Measurements from ENCODE around the gene SH3GLB2. TPM values are rescaled to one million over a fixed set of nuclear protein-coding genes. Genes with fewer than 3 reads are reported as not detected.
A peak's percentile ranks its signal among the peaks of the same experiment; 100 is the strongest.
"Not testable (repeated sequence)": the region's sequence is repeated elsewhere in the genome, so short reads cannot be mapped to it uniquely, and the experiment has no call there.

SH3GLB2 gene
- total RNA-seq, 2 experiments from 2014 or later: 107 to 109 TPM

DNA sequence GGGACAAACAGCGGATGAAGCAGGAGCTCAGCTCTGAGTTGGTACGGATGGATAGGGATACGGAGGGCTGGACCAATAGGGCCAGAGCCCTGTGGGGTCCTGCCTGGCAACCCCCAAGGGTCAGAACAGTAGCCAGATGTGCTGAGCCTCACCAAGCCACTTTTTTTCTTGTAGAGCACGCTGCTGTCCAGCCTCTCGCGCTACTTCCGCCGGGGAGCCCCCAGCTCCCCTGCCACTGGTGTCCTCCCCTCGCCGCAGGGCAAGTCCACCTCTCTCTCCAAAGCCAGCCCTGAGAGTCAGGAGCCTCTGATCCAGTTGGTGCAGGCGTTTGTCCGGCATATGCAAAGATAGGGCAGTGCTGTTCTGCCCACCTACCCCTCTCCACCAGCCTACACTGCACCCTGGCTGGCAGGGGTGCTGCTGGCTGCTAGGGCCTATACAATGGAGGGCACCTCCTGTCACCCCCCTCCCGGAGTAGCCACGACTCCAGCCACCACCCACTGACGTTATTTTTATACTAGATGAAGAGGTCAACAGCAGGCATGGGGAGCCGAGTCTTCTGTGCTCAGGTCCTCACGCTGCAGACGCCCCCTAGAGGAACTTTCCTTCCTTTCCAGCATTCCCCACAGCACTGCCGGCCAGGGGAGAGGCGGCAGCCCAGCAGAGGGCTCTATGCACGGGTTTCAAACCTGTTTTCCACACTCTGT is 21.6 kb downstream of the SH3GLB2 start:
- POLR2A ChIA-PET: interaction anchor here (0.6 to 2.5 kb wide), 2 partner anchors 21 to 34 kb away, joined by 3 to 7 read pairs; partner anchors contain the start of gene SH3GLB2
- no peaks in the 10 kb centered on the region for H3K4me1 Mint-ChIP-seq (ENCODE audit: low read depth)
- H3K27me3 Mint-ChIP-seq (ENCODE audit: low read depth): no peaks in the 10 kb centered on the region
- CTCF ChIA-PET: interaction anchor here (0.8 to 2.4 kb wide), 4 partner anchors 9 to 610 kb away, joined by 4 to 7 read pairs (median 5); no protein-coding TSS in a partner anchor
- ATAC-seq (peak; percentile 77), DNase-seq (peak; percentile 64)
- H3K27ac Mint-ChIP-seq: peak overlapping the region; percentile 34
- H3K4me3 Mint-ChIP-seq: no peak overlapping the region
- H3K9me3 Mint-ChIP-seq (ENCODE audit: insufficient read depth): no peaks in the 10 kb centered on the region
- peaks cover 42% of the 10 kb centered on the region for H3K36me3 Mint-ChIP-seq (ENCODE audit: low read depth)

DNA sequence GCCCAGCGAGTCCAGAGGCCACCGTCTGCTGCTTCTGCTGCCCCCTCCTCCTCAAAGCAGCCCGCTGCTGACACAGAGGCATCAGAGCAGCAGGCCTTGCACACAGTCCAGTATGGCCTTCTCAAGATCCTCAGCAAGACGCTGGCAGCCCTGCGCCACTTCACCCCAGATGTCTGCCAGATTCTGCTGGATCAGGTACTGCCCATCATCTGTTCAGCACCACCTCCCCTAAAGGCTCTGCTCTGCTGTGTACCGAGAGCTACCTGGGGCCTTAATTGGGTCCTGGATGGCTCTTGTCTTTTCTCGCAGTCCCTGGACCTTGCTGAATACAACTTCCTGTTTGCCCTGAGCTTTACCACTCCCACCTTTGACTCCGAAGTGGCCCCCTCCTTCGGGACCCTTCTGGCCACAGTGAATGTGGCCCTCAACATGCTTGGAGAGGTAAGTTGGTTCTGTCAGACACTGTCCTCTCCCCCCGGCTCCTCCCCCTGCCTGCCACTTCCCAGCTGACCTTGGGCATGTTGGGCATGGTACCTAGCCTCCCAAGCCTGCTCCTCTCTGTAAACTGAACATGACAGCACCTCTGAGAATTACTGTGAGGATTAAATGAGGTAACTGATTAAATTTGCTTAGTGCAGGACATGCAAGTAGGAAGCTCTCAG is 22.7 kb downstream of the SH3GLB2 start:
- DNase-seq (no peak), ATAC-seq (no peak)
- ChIA-PET CTCF (interaction anchor here (0.7 to 2.4 kb wide), 6 partner anchors 10 to 609 kb away, joined by 3 to 7 read pairs (median 4); partner anchors contain the start of gene SH3GLB2), POLR2A (interaction anchor here (0.6 to 1.0 kb wide), 3 partner anchors 12 to 59 kb away, joined by 3 to 5 read pairs (median 3); no protein-coding TSS in a partner anchor)
- Mint-ChIP-seq H3K27me3 (ENCODE audit: low read depth) (no peaks in the 10 kb centered on the region), H3K9me3 (ENCODE audit: insufficient read depth) (no peaks in the 10 kb centered on the region), H3K27ac (peak overlapping the region; percentile 40), H3K4me1 (ENCODE audit: low read depth) (no peaks in the 10 kb centered on the region), H3K4me3 (no peak overlapping the region), H3K36me3 (ENCODE audit: low read depth) (peaks cover 46% of the 10 kb centered on the region)

DNA sequence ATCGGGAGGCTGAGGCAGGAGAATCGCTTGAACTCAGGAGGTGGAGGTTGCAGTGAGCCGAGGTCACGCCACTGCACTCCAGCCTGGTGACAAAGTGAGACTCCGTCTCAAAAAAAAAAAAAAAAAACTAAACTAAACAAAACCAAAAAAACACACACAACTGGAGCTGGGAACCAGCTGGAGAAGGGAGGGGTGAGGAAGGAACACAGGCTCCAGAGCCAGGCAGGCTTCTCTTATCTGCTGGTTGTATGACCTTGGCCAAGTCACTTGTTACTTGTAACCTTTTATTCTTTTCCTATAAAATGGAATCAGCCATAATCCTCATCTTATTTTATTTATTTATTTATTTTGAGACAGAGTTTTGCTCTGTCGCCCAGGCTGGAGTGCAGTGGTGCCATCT is 24.0 kb downstream of the SH3GLB2 start:
- H3K36me3 Mint-ChIP-seq (ENCODE audit: low read depth): peaks cover 58% of the 10 kb centered on the region
- POLR2A ChIA-PET: interaction anchor here (1.0 kb wide), 1 partner anchor 11 kb away, joined by 5 read pairs; no protein-coding TSS in a partner anchor
- DNase-seq; ATAC-seq; H3K9me3 Mint-ChIP-seq (ENCODE audit: insufficient read depth); H3K4me3 Mint-ChIP-seq; H3K27me3 Mint-ChIP-seq (ENCODE audit: low read depth); H3K27ac Mint-ChIP-seq; H3K4me1 Mint-ChIP-seq (ENCODE audit: low read depth): not testable (repeated sequence)
- CTCF ChIA-PET: interaction anchor here (0.7 kb wide), 1 partner anchor 774 kb away, joined by 3 read pairs; no protein-coding TSS in a partner anchor

DNA sequence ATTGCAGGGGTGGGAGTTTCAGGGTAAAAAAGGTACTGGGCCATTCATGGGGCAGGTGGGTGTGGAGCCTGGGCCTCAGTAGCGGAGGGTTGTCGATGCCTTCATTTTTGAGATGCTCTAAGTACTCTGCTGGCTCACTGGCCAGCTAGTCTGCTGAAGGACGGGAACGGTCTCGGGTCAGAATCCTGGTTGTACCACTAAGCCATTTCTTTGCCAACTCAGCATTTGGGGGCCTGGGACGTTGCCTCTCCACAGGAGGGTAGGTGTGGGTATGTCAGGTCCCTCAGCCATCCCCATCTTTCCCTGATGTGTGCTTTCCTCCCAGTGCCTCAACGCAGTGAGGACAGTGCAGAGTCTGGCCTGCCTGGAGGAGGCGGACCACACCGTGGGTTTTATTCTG is 25.1 kb downstream of the SH3GLB2 start:
- peak overlapping the region; percentile 46 for H3K27ac Mint-ChIP-seq
- H3K4me3 Mint-ChIP-seq: no peak overlapping the region
- no peaks in the 10 kb centered on the region for H3K27me3 Mint-ChIP-seq (ENCODE audit: low read depth)
- ChIA-PET POLR2A (no interaction called here), CTCF (no interaction called here)
- DNase-seq (no peak), ATAC-seq (no peak)
- peaks cover 64% of the 10 kb centered on the region for H3K36me3 Mint-ChIP-seq (ENCODE audit: low read depth)
- H3K9me3 Mint-ChIP-seq (ENCODE audit: insufficient read depth): no peaks in the 10 kb centered on the region
- no peaks in the 10 kb centered on the region for H3K4me1 Mint-ChIP-seq (ENCODE audit: low read depth)

DNA sequence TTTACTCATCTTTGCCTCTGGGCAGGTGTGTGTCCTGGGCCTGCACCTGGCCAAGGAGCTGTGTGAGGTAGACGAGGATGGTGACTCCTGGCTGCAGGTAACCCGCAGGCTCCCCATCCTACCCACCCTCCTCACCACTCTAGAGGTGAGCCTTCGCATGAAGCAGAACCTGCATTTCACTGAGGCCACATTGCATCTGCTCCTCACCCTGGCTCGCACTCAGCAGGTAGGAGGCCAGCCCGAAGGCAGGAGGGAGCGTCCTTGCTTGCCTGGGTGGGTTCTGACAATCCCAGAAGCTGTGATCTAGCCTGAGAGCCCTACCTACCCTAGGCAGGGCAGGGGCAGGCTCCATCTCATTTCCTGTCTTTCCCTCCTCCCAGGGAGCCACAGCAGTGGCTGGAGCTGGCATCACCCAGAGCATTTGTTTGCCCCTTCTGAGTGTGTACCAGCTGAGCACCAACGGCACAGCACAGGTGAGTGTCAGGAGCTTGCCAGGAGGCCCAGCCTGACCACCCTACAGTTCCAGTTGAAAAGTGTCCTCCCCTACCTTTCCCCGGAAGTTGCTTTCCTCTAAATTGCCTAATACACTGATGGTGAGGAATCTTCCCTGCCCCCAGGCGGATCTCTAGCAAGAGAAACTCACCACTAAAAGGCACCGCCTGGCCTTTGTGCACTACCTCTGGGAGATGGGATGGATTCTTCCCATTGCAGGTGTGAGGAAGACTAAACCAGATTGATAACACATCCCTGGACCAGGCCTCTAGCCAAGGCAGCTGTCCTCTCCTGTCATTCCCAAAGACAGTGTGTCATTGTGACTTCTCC is 26.4 kb downstream of the SH3GLB2 start:
- Mint-ChIP-seq H3K27ac (peak overlapping the region; percentile 55), H3K9me3 (ENCODE audit: insufficient read depth) (no peaks in the 10 kb centered on the region), H3K27me3 (ENCODE audit: low read depth) (no peaks in the 10 kb centered on the region), H3K4me3 (no peak overlapping the region), H3K36me3 (ENCODE audit: low read depth) (peaks cover 64% of the 10 kb centered on the region), H3K4me1 (ENCODE audit: low read depth) (no peaks in the 10 kb centered on the region)
- DNase-seq (no peak), ATAC-seq (peak; percentile 8)
- ChIA-PET CTCF (no interaction called here), POLR2A (interaction anchor here (0.9 kb wide), 2 partner anchors 18 to 53 kb away, joined by 3 to 4 read pairs; no protein-coding TSS in a partner anchor)

DNA sequence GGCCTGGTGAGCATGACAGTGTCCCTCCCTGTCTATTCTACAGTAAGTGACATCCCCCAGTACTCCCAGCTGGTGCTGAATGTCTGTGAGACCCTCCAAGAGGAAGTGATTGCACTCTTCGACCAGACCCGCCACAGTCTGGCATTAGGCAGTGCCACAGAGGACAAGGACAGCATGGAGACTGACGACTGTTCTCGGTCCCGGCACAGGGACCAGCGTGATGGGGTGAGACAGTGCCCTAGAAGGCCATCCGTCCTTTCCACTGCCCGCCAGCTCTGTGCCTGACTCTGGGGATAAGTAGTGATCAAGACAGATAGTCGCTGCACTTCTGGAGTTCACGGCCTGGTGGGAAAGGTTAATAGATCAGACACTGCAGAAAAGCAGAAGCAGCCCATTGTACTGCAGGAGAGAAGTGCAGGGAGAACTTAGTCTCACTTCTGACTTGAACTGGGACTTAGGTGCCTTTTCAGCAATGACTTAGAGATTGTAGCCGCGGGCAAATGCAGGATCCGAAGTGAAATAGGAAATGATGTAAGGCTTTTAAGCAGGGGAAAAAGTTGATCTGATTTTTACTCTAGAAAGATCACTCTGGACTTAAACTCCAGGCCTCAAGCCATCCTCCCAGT is 28.4 kb downstream of the SH3GLB2 start:
- CTCF ChIA-PET: no interaction called here
- no peak overlapping the region for H3K27ac Mint-ChIP-seq

DNA sequence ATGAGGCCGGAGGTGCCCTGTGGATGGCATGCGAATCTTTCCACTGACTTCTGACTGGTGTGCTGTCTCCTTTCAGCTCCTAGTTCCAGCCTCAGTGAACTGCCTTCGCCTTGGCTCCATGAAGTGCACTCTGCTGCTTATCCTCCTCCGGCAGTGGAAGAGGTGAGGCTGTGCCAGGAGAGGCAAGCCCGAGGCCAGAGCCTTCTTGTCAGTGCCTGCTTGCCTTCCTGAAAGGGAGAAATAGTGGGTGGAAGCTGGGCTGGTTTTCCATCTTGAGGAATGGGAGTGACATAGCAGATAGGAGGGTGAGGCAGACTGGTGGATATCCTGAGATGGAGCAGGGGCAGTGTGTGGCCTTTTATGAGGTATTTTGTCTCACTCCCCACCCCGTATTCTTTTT is 29.7 kb downstream of the SH3GLB2 start:
- Mint-ChIP-seq H3K36me3 (ENCODE audit: low read depth) (peaks cover 79% of the 10 kb centered on the region), H3K27ac (no peak overlapping the region), H3K4me1 (ENCODE audit: low read depth) (no peaks in the 10 kb centered on the region), H3K9me3 (ENCODE audit: insufficient read depth) (no peaks in the 10 kb centered on the region), H3K4me3 (no peak overlapping the region), H3K27me3 (ENCODE audit: low read depth) (no peaks in the 10 kb centered on the region)
- DNase-seq (no peak), ATAC-seq (no peak)
- ChIA-PET CTCF (no interaction called here), POLR2A (no interaction called here)

More for the DNA sequence above, 28.4 kb downstream of the SH3GLB2 start:
- H3K4me1 Mint-ChIP-seq (ENCODE audit: low read depth): no peaks in the 10 kb centered on the region
- POLR2A ChIA-PET: no interaction called here
- DNase-seq: no peak
- no peak overlapping the region for H3K4me3 Mint-ChIP-seq
- H3K36me3 Mint-ChIP-seq (ENCODE audit: low read depth): peaks cover 70% of the 10 kb centered on the region
- ATAC-seq: no peak
- H3K9me3 Mint-ChIP-seq (ENCODE audit: insufficient read depth): no peaks in the 10 kb centered on the region
- H3K27me3 Mint-ChIP-seq (ENCODE audit: low read depth): no peaks in the 10 kb centered on the region

DNA sequence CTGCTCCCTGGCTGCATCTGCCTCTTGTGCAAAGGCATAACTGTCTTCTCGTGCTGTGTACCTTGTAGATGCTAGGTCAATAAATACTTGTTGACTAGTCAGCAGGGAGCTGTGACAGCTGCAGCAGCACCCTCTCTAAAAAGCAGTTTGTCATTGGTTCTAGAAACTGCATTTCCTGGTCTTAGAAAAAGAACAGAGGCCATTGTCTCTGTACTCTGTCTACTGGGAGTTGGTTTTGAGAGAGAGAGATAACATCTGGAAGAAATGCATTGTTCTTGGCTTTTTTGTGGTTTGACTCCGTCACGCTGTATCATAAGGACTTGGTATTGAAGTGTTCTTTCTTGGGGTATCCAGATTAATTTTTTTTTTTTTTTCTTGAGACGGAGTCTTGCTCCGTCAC is 32.3 kb downstream of the SH3GLB2 start:
- CTCF ChIA-PET: interaction anchor here (1.2 kb wide), 1 partner anchor 178 kb away, joined by 3 read pairs; the partner anchor contains the start of gene ENDOG
- POLR2A ChIA-PET: interaction anchor here (1.4 kb wide), 1 partner anchor 9 kb away, joined by 3 read pairs; no protein-coding TSS in a partner anchor
- no peak for DNase-seq
- no peak overlapping the region for H3K4me3 Mint-ChIP-seq
- H3K27ac Mint-ChIP-seq: no peak overlapping the region
- no peaks in the 10 kb centered on the region for H3K27me3 Mint-ChIP-seq (ENCODE audit: low read depth)
- H3K9me3 Mint-ChIP-seq (ENCODE audit: insufficient read depth): no peaks in the 10 kb centered on the region
- ATAC-seq: no peak
- H3K4me1 Mint-ChIP-seq (ENCODE audit: low read depth): no peaks in the 10 kb centered on the region
- peaks cover 66% of the 10 kb centered on the region for H3K36me3 Mint-ChIP-seq (ENCODE audit: low read depth)

DNA sequence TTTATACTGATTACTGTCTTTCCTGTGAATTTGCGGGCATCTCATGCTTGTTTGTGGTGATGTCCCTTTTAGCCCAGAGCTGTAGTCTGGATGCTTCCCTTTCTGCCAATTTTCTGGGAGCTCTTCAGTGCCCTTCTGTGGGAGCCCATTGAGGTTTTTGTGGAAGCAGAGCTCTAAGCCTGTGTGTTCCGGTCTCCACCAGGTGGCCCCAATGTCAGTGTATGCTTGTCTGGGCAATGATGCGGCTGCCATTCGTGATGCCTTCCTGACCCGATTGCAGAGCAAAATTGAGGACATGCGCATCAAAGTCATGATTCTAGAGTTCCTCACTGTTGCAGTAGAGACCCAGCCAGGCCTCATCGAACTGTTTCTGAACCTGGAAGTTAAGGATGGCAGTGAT is 35.1 kb downstream of the SH3GLB2 start:
- POLR2A ChIA-PET: interaction anchor here (0.9 kb wide), 1 partner anchor 12 kb away, joined by 5 read pairs; no protein-coding TSS in a partner anchor
- CTCF ChIA-PET: no interaction called here
- Mint-ChIP-seq H3K36me3 (ENCODE audit: low read depth) (peaks cover 59% of the 10 kb centered on the region), H3K4me3 (no peak overlapping the region), H3K9me3 (ENCODE audit: insufficient read depth) (no peaks in the 10 kb centered on the region), H3K27me3 (ENCODE audit: low read depth) (no peaks in the 10 kb centered on the region), H3K4me1 (ENCODE audit: low read depth) (no peaks in the 10 kb centered on the region), H3K27ac (no peak overlapping the region)
- DNase-seq (no peak), ATAC-seq (no peak)

DNA sequence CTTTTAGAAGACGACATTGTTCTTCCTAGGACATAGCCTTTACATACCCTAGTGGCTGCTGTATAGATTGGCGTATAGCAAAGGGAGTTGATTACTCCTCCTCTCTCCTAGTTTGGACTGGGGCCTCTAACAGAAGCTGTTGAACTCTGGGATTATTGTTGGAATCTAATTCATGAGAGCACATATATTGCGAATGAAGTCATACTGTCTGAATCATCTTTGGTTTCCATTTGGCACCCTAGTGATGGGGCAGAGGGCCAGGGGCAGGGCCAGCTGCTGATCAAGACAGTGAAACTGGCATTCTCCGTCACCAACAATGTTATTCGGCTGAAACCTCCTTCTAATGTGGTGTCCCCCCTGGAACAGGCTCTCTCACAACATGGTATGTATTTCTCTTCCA is 40.3 kb downstream of the SH3GLB2 start:
- CTCF ChIA-PET: no interaction called here
- POLR2A ChIA-PET: interaction anchor here (0.6 to 1.0 kb wide), 2 partner anchors 8 to 456 kb away, joined by 3 read pairs; no protein-coding TSS in a partner anchor
- DNase-seq (no peak), ATAC-seq (no peak)
- Mint-ChIP-seq H3K36me3 (ENCODE audit: low read depth) (peaks cover 55% of the 10 kb centered on the region), H3K27me3 (ENCODE audit: low read depth) (no peaks in the 10 kb centered on the region), H3K4me1 (ENCODE audit: low read depth) (no peaks in the 10 kb centered on the region), H3K27ac (no peak overlapping the region), H3K4me3 (no peak overlapping the region), H3K9me3 (ENCODE audit: insufficient read depth) (no peaks in the 10 kb centered on the region)

DNA sequence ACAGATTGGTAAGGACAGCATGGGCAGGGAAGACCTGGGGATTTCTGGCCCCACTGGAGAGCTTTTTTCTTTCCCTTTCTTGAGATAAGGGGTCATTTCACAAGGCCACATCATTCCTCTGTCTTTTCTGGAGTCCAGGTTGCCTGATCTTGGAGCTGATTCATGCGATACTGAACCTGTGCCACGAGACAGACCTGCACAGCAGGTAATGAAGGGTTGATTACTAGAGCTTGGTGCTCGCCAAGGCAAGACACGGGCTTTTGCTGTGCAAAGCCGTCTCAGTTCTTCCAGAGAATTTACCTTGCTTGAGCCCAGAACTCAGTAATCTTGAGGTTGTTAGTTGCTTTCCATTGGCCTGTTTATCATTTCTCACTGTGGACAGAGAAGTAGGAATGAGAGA is 41.5 kb downstream of the SH3GLB2 start:
- DNase-seq: no peak
- Mint-ChIP-seq H3K36me3 (ENCODE audit: low read depth) (peaks cover 60% of the 10 kb centered on the region), H3K27me3 (ENCODE audit: low read depth) (no peaks in the 10 kb centered on the region), H3K4me3 (no peak overlapping the region), H3K9me3 (ENCODE audit: insufficient read depth) (no peaks in the 10 kb centered on the region), H3K4me1 (ENCODE audit: low read depth) (no peaks in the 10 kb centered on the region), H3K27ac (no peak overlapping the region)
- no peak for ATAC-seq
- ChIA-PET CTCF (no interaction called here), POLR2A (interaction anchor here (1.0 kb wide), 1 partner anchor 9 kb away, joined by 3 read pairs; no protein-coding TSS in a partner anchor)
